Measurements from ENCODE around the gene PDE10A.

Gene PDE10A

DNA sequence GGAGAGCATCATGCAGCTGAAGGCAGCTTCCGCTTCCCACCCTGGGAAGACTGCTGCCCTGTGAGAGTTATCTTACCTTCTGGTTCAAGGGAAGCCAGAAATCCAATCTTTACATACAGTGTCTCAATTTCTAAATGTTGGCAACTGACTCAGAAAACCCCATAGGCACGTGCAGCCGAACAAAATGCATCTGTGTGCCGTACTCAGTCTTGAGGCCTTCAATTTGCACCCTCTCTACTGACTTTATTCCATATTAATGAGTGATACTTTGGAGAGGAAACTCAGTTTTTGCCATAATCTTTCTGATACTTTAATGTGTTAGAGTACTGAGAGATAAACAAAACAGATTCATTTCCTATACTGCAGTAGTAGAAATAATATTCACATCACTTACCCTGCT, 181.1 kb downstream of the PDE10A start:
- Histone ChIP-seq H3K4me2 (ENCODE audit: insufficient read depth, low read length) (no peak overlapping the region), H4K20me1 (ENCODE audit: insufficient read depth, low read length) (no peaks in the 10 kb centered on the region), H3K27me3 (ENCODE audit: insufficient read depth, low read length, poor library complexity) (no peaks in the 10 kb centered on the region), H3K27ac (ENCODE audit: low read length) (no peak overlapping the region), H3K4me1 (ENCODE audit: insufficient read depth, low read length) (no peaks in the 10 kb centered on the region), H3K79me2 (ENCODE audit: insufficient read depth, low read length) (no peaks in the 10 kb centered on the region), H3K36me3 (ENCODE audit: insufficient read depth, low read length) (no peaks in the 10 kb centered on the region), H3K9me3 (ENCODE audit: insufficient read depth, low read length, severe bottlenecking) (no peaks in the 10 kb centered on the region), H3K4me3 (ENCODE audit: low read depth in 1 of 2, low read length in 2 of 2) (no peak overlapping the region), H2AFZ (ENCODE audit: low read depth, low read length) (no peak overlapping the region), H3K9ac (ENCODE audit: low read depth, low read length) (no peak overlapping the region)
- no peak for ATAC-seq (ENCODE audit: insufficient read depth, low read depth)
- TF ChIP-seq, protein P1, sequence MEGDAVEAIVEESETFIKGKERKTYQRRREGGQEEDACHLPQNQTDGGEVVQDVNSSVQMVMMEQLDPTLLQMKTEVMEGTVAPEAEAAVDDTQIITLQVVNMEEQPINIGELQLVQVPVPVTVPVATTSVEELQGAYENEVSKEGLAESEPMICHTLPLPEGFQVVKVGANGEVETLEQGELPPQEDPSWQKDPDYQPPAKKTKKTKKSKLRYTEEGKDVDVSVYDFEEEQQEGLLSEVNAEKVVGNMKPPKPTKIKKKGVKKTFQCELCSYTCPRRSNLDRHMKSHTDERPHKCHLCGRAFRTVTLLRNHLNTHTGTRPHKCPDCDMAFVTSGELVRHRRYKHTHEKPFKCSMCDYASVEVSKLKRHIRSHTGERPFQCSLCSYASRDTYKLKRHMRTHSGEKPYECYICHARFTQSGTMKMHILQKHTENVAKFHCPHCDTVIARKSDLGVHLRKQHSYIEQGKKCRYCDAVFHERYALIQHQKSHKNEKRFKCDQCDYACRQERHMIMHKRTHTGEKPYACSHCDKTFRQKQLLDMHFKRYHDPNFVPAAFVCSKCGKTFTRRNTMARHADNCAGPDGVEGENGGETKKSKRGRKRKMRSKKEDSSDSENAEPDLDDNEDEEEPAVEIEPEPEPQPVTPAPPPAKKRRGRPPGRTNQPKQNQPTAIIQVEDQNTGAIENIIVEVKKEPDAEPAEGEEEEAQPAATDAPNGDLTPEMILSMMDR (IDR thresholded peaks at IDR 0.05; ENCODE audit: borderline replicate concordance, extremely low read depth, low read length, poor library complexity, severe bottlenecking), result no peak
- no peak for TF ChIP-seq EZH2 (IDR thresholded peaks at IDR 0.05; ENCODE audit: borderline replicate concordance, low read depth, low read length, severe bottlenecking)
- DNase-seq, result no peak

DNA sequence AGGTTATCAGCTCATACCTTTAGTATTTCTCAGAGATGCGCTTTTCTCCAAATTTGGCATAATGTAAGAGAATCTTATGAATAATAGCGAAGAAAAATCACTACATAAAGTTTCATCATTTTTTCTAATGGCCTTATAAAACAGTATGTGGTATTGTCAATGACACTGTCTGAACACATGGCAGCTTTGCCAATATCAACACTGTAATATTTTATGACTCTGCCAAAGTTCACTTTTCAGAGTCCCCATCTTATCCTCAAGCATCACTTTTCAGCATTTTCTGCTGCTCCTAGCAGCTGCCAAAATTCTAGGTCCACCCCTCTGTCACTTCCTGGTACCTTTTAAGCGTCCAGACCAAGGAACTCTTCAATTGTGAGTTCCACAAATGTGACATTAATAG, 182.1 kb downstream of the PDE10A start:
- H4K20me1 ChIP-seq (ENCODE audit: insufficient read depth, low read length), result no peaks in the 10 kb centered on the region
- no peak overlapping the region for H3K27ac ChIP-seq (ENCODE audit: low read length)
- H3K9me3 ChIP-seq (ENCODE audit: insufficient read depth, low read length, severe bottlenecking), result no peaks in the 10 kb centered on the region
- no peaks in the 10 kb centered on the region for H3K79me2 ChIP-seq (ENCODE audit: insufficient read depth, low read length)
- H3K27me3 ChIP-seq (ENCODE audit: insufficient read depth, low read length, poor library complexity), result no peaks in the 10 kb centered on the region
- no peak overlapping the region for H3K4me2 ChIP-seq (ENCODE audit: insufficient read depth, low read length)
- no peak overlapping the region for H2AFZ ChIP-seq (ENCODE audit: low read depth, low read length)
- DNase-seq, result no peak
- TF ChIP-seq, protein P1 (IDR thresholded peaks at IDR 0.05; ENCODE audit: borderline replicate concordance, extremely low read depth, low read length, poor library complexity, severe bottlenecking), result no peak
- no peak for TF ChIP-seq EZH2 (IDR thresholded peaks at IDR 0.05; ENCODE audit: borderline replicate concordance, low read depth, low read length, severe bottlenecking)
- H3K4me3 ChIP-seq (ENCODE audit: low read depth in 1 of 2, low read length in 2 of 2), result no peak overlapping the region
- no peak overlapping the region for H3K9ac ChIP-seq (ENCODE audit: low read depth, low read length)
- ATAC-seq (ENCODE audit: insufficient read depth, low read depth), result no peak
- H3K36me3 ChIP-seq (ENCODE audit: insufficient read depth, low read length), result no peaks in the 10 kb centered on the region
- H3K4me1 ChIP-seq (ENCODE audit: insufficient read depth, low read length), result no peaks in the 10 kb centered on the region

DNA sequence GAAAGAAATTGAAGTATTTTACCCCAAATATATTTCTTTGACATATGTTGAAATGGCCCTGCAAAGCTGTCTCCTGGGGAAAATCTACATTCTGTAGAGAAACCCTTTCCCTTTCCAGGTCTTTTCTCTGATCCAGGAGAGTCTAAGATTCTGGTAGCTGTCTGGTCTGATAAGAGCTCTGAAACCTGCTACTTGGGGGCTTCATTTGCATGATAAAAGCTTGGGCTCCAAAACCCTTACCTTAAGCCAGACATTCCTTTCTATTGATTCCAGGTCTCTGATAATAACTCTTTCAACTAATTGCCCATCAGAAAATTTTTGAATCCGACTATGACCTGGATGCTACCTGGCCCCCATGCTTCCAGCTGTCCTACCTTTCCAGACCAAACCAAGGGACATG, 184.5 kb downstream of the PDE10A start:
- H3K4me2 ChIP-seq (ENCODE audit: insufficient read depth, low read length), result no peak overlapping the region
- no peak overlapping the region for H3K4me3 ChIP-seq (ENCODE audit: low read depth in 1 of 2, low read length in 2 of 2)
- no peaks in the 10 kb centered on the region for H3K4me1 ChIP-seq (ENCODE audit: insufficient read depth, low read length)
- no peaks in the 10 kb centered on the region for H3K79me2 ChIP-seq (ENCODE audit: insufficient read depth, low read length)
- H4K20me1 ChIP-seq (ENCODE audit: insufficient read depth, low read length), result no peaks in the 10 kb centered on the region
- H3K27me3 ChIP-seq (ENCODE audit: insufficient read depth, low read length, poor library complexity), result no peaks in the 10 kb centered on the region
- H3K9ac ChIP-seq (ENCODE audit: low read depth, low read length), result no peak overlapping the region
- TF ChIP-seq EZH2 (IDR thresholded peaks at IDR 0.05; ENCODE audit: borderline replicate concordance, low read depth, low read length, severe bottlenecking), result no peak
- TF ChIP-seq, protein P1 (IDR thresholded peaks at IDR 0.05; ENCODE audit: borderline replicate concordance, extremely low read depth, low read length, poor library complexity, severe bottlenecking), result no peak
- H3K27ac ChIP-seq (ENCODE audit: low read length), result no peak overlapping the region
- no peak for ATAC-seq (ENCODE audit: insufficient read depth, low read depth)
- no peaks in the 10 kb centered on the region for H3K9me3 ChIP-seq (ENCODE audit: insufficient read depth, low read length, severe bottlenecking)
- H3K36me3 ChIP-seq (ENCODE audit: insufficient read depth, low read length), result no peaks in the 10 kb centered on the region
- DNase-seq, result no peak
- no peak overlapping the region for H2AFZ ChIP-seq (ENCODE audit: low read depth, low read length)

DNA sequence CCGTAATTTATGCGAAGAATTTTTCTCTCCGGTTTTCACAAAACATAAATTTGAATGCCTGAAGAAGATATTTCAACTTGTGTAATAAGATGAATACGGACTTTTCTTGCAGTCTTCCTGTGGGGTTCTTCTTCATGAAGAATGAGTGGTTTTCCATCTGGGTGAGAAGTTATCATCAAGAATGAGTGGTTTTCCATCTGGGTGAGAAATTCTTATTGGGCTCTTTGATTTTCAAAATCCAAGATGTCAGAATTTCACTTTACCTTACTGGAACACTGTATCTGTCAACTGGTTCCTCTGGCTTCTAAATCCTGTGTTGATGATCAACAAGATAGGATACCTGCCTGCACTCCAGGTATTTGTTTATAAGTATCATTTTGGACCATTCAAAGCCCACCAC, 193.6 kb downstream of the PDE10A start:
- no peak for ATAC-seq (ENCODE audit: insufficient read depth, low read depth)
- H3K9ac ChIP-seq (ENCODE audit: low read depth, low read length), result no peak overlapping the region
- H2AFZ ChIP-seq (ENCODE audit: low read depth, low read length), result no peak overlapping the region
- no peak overlapping the region for H3K4me2 ChIP-seq (ENCODE audit: insufficient read depth, low read length)
- H4K20me1 ChIP-seq (ENCODE audit: insufficient read depth, low read length), result no peaks in the 10 kb centered on the region
- H3K9me3 ChIP-seq (ENCODE audit: insufficient read depth, low read length, severe bottlenecking), result no peaks in the 10 kb centered on the region
- H3K27me3 ChIP-seq (ENCODE audit: insufficient read depth, low read length, poor library complexity), result no peaks in the 10 kb centered on the region
- DNase-seq, result no peak
- no peak overlapping the region for H3K27ac ChIP-seq (ENCODE audit: low read length)
- H3K4me1 ChIP-seq (ENCODE audit: insufficient read depth, low read length), result no peaks in the 10 kb centered on the region
- no peak for TF ChIP-seq EZH2 (IDR thresholded peaks at IDR 0.05; ENCODE audit: borderline replicate concordance, low read depth, low read length, severe bottlenecking)
- TF ChIP-seq, protein P1 (IDR thresholded peaks at IDR 0.05; ENCODE audit: borderline replicate concordance, extremely low read depth, low read length, poor library complexity, severe bottlenecking), result no peak
- H3K4me3 ChIP-seq (ENCODE audit: low read depth in 1 of 2, low read length in 2 of 2), result no peak overlapping the region
- no peaks in the 10 kb centered on the region for H3K79me2 ChIP-seq (ENCODE audit: insufficient read depth, low read length)
- no peaks in the 10 kb centered on the region for H3K36me3 ChIP-seq (ENCODE audit: insufficient read depth, low read length)

All from DND-41 (cell line).